ENCODE measurements around the gene ANKRD22. TPM values are rescaled to one million over a fixed set of nuclear protein-coding genes. Genes with fewer than 3 reads are reported as not detected.

Gene ANKRD22
- total RNA-seq, 1 experiment from 2014 or later, result 4.9 TPM

DNA sequence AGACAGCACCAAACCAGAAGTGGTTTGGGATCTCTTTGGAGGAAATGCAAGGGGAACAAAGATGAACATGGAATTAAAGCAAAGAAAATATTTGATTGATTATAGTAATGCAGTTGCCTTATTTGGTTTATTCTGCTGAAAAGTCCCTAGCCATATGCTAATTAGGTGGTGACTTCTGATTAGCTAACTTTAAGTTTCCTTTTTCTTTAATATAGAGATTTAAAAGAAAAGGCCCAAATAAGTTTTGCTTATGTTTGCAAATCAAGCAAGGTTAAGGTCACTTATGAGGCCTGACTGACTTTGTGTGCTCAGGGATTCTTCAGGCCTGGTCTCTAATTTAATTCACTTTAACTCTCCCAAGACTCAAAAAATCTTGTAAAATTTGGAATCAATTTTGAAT lies 6.2 kb upstream of the ANKRD22 start:
- no peaks in the 10 kb centered on the region for H3K79me2 ChIP-seq (ENCODE audit: low read depth)

DNA sequence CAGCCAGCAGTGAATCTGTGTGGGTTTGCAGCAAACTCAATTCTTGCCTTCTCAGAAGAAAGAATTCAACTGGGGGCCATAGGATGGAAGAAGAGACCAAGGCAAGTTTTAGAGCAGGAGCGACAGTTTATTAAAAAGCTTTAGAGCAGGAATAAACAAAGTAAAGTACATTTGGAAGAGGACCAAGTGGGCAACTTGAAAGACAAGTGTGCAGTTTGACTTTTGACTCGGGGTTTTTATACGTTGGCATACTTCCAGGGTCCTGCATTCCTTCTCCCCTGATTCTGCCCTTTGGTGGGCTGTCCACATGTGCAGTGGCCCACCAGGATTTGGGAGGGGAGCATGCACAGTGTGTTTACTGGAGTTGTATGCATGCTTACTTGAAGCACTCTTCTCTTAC lies 3.0 kb upstream of the ANKRD22 start:
- no peaks in the 10 kb centered on the region for H3K36me3 ChIP-seq (ENCODE audit: low read depth)
- H3K79me2 ChIP-seq (ENCODE audit: low read depth), result peaks cover 15% of the 10 kb centered on the region
- no peak overlapping the region for H3K4me2 ChIP-seq
- H2AFZ ChIP-seq, result no peak overlapping the region
- no peak for DNase-seq
- H4K20me1 ChIP-seq (ENCODE audit: insufficient read depth), result no peaks in the 10 kb centered on the region
- BruUV-seq (replicated peaks), result no TSS peak
- peaks cover 51% of the 10 kb centered on the region for H3K4me1 ChIP-seq (replicated peaks; ENCODE audit: insufficient read depth)
- H3K27me3 ChIP-seq (ENCODE audit: insufficient read depth, low read depth), result no peaks in the 10 kb centered on the region
- intact Hi-C loops (cut with micrococcal nuclease; ENCODE audit: unreplicated experiment), result loop anchor here (5.0 kb wide), 1 partner anchor 43 kb away; no protein-coding TSS in a partner anchor
- H3K27ac ChIP-seq, result no peak overlapping the region
- CTCF ChIA-PET, result no interaction called here
- no peaks in the 10 kb centered on the region for H3K9me2 ChIP-seq (ENCODE audit: insufficient read depth)
- H3K9me3 ChIP-seq (ENCODE audit: insufficient read depth, low read depth), result 0 out of 2 replicates have a peak, but pooled peaks cover 6% of the 10 kb centered on the region
- POLR2A ChIA-PET (ENCODE audit: unreplicated experiment), result interaction anchor here (0.7 kb wide), 1 partner anchor 46 kb away, joined by 9 read pairs; no protein-coding TSS in a partner anchor
- peaks cover 30% of the 10 kb centered on the region for H3F3A ChIP-seq (ENCODE audit: insufficient read depth, low read depth)
- no peak for TF ChIP-seq EZH2 (IDR thresholded peaks at IDR 0.05; ENCODE audit: low read depth)
- TF ChIP-seq CTCF (conservative IDR thresholded peaks at IDR 0.05), result no peak
- no peak overlapping the region for H3K4me3 ChIP-seq

More for the DNA sequence above, 6.2 kb upstream of the ANKRD22 start:
- POLR2A ChIA-PET (ENCODE audit: unreplicated experiment), result no interaction called here
- Histone ChIP-seq H4K20me1 (ENCODE audit: insufficient read depth) (no peaks in the 10 kb centered on the region), H3K27ac (peak overlapping the region; percentile 81), H3K9me3 (ENCODE audit: insufficient read depth, low read depth) (0 out of 2 replicates have a peak, but pooled peaks cover 2% of the 10 kb centered on the region), H3K27me3 (ENCODE audit: insufficient read depth, low read depth) (no peaks in the 10 kb centered on the region), H3K4me3 (no peak overlapping the region), H3K4me1 (replicated peaks; ENCODE audit: insufficient read depth) (peaks cover 22% of the 10 kb centered on the region), H3K4me2 (peak overlapping the region; percentile 65), H2AFZ (no peak overlapping the region), H3K9me2 (ENCODE audit: insufficient read depth) (no peaks in the 10 kb centered on the region), H3K36me3 (ENCODE audit: low read depth) (no peaks in the 10 kb centered on the region), H3F3A (ENCODE audit: insufficient read depth, low read depth) (peaks cover 11% of the 10 kb centered on the region)
- TF ChIP-seq EZH2 (IDR thresholded peaks at IDR 0.05; ENCODE audit: low read depth) (no peak), CTCF (conservative IDR thresholded peaks at IDR 0.05) (no peak)
- DNase-seq, result no peak
- intact Hi-C loops (cut with micrococcal nuclease; ENCODE audit: unreplicated experiment), result loop anchor here (1.0 to 5.0 kb wide), 2 partner anchors 8 to 39 kb away; no protein-coding TSS in a partner anchor
- BruUV-seq (replicated peaks), result no TSS peak
- CTCF ChIA-PET, result no interaction called here

- Histone ChIP-seq H3K79me2 (ENCODE audit: low read depth) (peaks cover 20% of the 10 kb centered on the region), H3K36me3 (ENCODE audit: low read depth) (no peaks in the 10 kb centered on the region), H3K4me2 (no peak overlapping the region), H3K4me3 (no peak overlapping the region), H3F3A (ENCODE audit: insufficient read depth, low read depth) (peaks cover 35% of the 10 kb centered on the region), H3K27me3 (ENCODE audit: insufficient read depth, low read depth) (no peaks in the 10 kb centered on the region), H3K4me1 (replicated peaks; ENCODE audit: insufficient read depth) (peaks cover 53% of the 10 kb centered on the region), H3K9me3 (ENCODE audit: insufficient read depth, low read depth) (0 out of 2 replicates have a peak, but pooled peaks cover 6% of the 10 kb centered on the region), H3K9me2 (ENCODE audit: insufficient read depth) (no peaks in the 10 kb centered on the region), H3K27ac (peak overlapping the region; percentile 90; the same call in 1 of the 2 replicates), H4K20me1 (ENCODE audit: insufficient read depth) (no peaks in the 10 kb centered on the region), H2AFZ (no peak overlapping the region)
- intact Hi-C loops (cut with micrococcal nuclease; ENCODE audit: unreplicated experiment), result no loop called here
- no peak for TF ChIP-seq CTCF (conservative IDR thresholded peaks at IDR 0.05)
- no peak for TF ChIP-seq EZH2 (IDR thresholded peaks at IDR 0.05; ENCODE audit: low read depth)
- CTCF ChIA-PET, result no interaction called here
- DNase-seq, result no peak
- no TSS peak for BruUV-seq (replicated peaks)
- POLR2A ChIA-PET (ENCODE audit: unreplicated experiment), result no interaction called here
These were observed 1.7 kb upstream of the ANKRD22 start for GRCh38 chr10:88853155-88853881.

All from PC-9 (cell line).